NCI-H146 treated with DMSO at 0.1 percent for 48 hours (cell line): Measurements from ENCODE around the gene TAOK2.
"Not testable (repeated sequence)": the region's sequence is repeated elsewhere in the genome, so short reads cannot be mapped to it uniquely, and the experiment has no call there.

ENCODE experiments used
- DNase-seq: peaks from one replicate; lab custom pipeline; 2025; ENCODE audit not compliant: unreplicated experiment; lab: John Stamatoyannopoulos, UW

The TAOK2 gene

DNA sequence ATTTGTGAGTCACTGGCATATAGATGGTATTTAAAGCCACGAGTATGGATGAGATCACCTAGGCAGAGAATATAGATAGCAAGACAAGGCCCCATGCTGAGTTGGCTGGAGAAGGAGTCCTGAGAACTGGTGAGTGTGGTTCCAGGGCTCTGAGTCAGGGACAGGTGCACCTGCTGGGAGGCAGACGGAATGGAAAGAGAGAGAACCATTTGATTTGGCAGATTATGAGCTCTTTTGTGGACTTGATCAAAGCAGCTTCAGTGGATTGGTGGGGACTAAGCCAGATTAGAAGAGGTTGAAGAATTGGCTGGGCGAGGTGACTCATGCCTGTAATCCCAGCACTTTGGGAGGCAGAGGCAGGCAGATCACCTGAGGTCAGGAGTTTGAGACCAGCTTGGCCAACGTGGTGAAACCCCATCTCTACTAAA, 45.1 kb downstream of the TAOK2 start:
- DNase-seq, result no peak

DNA sequence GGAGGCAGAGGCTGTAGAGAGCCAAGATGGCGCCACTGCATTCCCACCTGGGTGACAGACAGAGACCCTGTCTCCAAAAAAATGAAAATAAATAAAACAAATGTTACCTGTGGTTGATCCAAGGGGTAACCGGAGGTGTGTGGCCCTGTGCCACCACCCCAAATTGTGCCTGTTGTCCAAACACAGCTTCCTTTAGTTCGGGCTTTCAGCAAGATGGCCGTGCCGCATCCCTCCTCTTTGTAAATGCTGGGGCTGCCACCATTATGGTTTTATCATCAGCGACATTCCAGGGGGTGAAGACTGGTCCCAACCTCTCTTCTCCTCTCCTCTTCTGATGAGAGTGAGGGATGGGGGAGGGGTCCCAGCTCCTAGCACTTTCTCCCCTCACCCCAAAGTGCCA, 49.2 kb downstream of the TAOK2 start, which contains the start of gene C16orf92:
C16orf92 (plus strand) TSS at position 312 of the 400 bp plus-strand sequence. CDS start 143 bp downstream, outside the sequence.
- no peak for DNase-seq

DNA sequence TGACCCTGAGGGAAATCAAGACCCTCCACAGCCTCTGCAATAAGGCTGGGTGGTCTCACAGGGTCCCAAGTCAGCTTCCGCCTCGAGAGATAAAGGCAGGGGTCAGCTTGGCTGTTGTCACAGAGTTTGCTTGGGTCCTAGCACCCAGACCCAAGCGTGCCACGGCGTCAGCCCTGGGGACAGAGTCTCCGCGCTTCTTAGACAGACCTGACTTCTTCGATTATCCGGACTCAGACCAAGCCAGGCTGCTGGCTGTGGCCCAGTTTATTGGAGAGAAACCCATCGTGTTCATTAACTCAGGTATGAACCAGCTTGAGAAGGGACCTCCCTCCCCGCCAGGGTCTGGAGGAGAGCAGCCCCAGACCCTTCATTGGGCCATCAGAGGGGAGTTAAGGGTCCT, 49.9 kb downstream of the TAOK2 start:
- no peak for DNase-seq

DNA sequence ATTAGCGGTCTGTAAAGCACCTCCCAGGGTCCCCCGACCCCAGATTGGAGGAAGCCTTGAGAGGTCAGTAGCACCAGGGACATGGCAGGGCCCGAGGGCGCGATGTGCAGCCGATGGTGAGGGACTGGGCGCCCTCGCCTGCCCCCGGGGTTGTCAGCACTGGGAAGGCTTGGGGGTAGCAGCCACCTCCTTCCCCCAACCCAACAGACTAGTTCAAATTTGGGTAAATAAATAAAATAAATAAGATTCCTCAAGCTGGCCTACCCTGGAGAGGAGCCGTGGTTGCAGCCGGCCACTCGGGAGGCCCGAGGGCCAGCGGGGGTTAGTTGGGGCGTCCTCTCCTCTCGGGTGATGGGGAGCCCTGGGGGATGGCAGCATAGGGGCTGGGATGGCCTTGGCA, 50.8 kb downstream of the TAOK2 start:
- no peak for DNase-seq

DNA sequence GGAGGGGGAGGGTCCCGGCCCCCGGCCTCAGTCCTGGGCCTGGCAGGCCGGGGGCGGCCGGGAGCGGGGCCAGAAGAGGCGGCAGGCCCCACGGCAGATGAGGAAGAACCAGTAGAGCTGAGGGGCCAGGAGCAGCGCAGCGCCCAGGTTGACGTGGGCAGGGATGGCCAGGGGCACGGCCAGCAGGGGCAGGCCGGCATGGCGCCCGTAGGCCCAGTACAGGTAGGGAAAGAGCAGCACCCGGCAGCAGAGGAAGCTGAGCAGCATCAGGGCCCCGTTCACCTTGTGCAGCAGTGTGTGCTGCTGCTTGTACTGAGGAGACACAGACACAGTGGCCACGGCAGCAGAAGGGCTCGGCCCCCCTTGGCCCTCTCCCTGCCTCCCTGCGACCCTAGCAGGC, 51.5 kb downstream of the TAOK2 start:
- no peak for DNase-seq

DNA sequence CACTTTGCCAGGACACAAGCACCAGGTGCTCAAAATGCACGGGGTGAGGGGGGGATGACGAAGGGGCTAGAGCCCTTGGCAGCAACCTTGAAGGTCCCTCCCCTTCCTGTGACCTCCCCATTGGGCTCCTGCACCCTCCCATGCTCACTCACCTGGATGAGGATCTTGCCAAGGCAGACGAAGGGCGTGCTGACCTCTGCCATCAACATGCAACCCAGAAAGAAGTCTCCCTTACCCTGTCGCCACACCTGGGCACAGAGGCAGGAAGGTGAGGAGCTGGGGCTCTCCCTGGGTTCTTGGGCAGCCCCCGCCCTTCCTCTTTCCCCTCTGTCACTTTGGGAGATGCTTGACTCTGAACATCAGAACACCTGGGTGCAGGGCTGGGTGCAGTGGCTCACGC, 51.9 kb downstream of the TAOK2 start:
- DNase-seq, result no peak

DNA sequence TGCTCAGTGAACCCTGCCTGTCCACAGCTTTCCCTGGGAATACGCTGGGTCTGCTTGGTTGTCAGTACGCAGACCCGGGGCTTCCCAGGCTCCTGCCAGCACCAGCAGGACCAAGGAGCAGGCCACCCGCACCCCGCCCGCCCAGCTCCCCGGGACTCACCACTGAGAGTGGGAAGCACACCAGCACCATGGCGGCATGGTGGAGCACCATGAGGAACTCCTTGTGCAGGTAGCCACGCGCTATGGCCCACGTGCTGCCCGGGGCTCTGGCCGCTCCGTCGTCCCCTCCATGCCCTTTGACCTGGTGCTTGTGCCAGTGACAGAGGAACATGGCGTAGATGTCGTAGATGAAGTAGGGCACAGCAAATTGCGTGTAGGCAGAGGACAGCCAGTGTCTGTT, 52.8 kb downstream of the TAOK2 start:
- DNase-seq, result no peak

DNA sequence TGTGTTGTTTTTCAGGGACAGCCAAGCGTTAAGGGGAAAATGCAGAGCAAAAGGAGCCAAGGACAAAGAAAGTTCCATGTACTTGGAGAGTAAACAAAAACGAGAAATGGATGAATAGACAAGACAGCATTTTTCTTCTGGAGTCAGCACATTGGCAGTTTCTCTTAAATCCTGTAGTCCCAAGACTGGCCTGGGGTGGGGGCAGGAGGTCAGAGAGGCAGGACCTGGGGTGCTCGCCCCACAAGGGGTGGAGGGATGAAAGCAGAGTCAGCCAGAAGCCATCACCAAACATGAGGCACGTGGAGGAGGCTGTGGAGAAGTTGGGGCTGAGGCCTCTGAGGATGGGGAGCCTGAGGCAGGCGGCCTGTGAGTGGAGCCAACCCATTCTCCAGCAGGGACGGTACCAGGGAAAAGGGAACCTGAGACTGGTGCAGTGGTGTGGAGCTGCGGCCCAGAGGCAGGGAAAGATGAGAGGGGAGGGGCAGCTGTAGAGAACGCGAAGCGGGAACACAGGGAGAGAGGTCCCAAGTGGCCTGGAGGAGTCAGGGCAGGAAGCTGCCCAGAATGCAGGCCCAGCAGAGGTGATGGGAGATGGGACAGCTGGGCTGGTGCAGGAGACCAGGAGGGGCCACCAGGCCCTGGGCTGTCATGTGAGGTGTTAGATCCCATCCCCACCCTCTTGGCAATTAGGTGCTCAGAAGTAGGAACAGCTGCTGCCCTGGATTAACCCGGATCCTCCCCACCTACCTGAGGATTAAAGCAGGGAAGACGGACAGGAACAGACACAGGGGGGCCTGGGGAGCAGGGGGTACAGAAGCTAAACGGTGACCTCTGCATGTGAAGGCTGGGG, 54.1 kb downstream of the TAOK2 start:
- no peak for DNase-seq

DNA sequence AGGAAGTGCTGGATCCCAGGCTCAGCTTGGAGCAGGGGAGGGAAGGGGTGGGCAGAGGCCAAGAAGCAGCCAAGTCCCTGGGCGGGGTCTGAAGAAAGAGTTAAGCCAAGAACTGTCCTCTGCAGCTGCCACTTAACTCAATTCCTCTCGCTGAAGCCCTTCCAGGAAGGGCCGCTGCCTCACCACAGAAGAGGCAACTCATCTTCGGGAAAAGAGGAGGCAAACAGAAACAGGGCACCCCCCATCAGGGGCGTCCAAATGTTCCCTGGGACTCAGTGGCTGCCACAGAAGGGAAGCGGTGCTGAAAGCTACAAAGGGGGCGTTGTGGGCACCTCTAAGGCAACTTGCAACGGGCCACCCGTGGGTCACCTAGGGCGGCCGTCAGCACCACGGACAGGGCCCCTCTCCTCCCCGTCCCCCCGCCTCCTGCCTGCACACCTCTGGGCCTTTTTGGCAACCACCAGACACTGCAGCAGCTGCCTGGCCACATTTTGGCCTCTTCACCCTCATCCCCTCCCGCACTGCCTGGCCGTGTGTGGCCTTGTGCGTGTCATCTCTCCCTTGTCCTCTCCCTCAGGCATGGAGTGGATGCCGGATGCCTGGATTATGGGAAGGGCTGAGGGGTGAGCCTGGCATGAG, 54.9 kb downstream of the TAOK2 start:
- no peak for DNase-seq

DNA sequence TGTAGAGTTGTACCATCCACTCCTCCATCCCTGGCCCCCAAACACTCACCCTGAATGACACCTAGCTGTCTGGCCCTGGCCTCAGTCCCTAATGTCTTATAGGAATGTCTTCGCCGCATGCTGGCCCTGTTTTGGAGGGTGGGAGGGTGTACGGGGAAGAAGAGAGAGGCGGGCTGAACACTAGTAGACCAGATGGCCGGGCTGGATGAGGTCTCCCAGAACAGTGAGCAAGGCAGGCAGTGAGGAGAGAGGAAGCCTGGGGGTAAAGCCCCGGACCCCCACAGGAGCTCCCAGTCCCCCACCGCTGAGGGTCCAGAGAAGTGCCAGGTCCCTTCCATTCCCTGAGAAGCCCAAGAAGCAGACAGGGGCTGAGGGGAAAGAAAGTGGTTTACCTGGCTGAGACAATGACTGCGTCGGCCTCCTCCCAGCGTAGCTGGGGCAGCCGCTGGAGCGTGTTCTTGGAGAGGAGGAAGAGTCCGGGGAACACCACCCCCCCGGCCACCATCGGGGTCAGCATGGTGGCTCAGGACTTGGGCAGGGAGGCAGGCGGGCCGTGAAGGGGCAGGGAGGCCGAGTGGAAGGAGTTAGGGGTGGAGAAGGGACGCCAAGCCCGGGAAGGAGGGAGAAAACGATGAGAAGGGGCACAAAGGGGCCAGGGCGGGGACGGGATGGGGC, 56.5 kb downstream of the TAOK2 start:
- DNase-seq, result no peak

DNA sequence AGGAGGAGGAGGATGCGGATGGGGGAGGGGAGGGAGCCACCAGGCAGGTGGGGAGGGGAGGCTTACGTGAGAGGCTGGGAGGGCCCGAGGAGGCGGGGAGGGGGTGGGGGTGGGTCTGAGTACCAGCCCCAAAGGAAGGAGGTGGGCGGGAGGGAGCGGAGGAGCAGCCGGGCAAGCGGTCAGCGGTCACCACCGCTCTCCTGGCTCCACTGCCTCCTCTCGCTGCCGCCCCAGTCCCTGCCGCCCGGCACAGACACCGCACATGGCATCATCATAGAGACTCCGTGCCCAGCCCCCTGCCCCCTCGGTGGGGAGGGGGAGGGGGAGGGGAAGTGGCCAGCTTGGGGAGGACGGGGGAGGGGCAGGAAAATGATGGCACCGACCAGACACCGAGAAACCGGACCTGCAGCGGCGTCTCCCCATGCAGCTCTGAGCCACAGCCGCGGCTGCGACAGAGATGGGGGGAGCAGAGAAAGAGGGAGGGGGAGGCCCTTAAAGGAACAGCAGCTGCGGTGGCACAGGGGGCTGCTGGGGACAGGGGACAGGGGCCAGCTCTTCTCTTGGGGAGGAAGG, 57.3 kb downstream of the TAOK2 start, which contains the start of gene TLCD3B:
TLCD3B (minus strand) TSS at position 431 of the 573 bp plus-strand sequence. CDS start 744 bp downstream, outside the sequence.
- peak; percentile 53 for DNase-seq

DNA sequence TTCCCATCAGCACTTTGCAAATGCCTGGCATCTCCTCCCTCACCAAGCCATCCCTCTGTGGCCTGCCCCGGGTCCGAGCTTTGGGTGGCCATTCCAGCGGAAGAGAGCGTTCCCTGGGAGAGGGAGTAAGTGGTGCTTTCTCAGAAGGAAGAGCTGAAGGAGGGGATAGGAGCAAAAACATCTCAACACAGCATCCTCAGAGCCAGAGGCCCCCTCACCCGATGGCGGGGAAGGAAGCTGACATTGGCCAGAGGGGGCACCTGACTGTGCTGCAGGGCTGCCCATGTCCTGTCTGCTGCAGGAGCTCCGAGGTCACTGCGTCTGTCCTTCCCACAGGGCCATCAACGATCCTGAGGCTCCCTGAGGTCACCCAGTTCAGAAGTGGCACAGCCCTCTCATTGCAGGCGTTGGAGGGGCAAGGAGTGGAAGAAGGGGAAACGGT, 57.8 kb downstream of the TAOK2 start:
- no peak for DNase-seq

DNA sequence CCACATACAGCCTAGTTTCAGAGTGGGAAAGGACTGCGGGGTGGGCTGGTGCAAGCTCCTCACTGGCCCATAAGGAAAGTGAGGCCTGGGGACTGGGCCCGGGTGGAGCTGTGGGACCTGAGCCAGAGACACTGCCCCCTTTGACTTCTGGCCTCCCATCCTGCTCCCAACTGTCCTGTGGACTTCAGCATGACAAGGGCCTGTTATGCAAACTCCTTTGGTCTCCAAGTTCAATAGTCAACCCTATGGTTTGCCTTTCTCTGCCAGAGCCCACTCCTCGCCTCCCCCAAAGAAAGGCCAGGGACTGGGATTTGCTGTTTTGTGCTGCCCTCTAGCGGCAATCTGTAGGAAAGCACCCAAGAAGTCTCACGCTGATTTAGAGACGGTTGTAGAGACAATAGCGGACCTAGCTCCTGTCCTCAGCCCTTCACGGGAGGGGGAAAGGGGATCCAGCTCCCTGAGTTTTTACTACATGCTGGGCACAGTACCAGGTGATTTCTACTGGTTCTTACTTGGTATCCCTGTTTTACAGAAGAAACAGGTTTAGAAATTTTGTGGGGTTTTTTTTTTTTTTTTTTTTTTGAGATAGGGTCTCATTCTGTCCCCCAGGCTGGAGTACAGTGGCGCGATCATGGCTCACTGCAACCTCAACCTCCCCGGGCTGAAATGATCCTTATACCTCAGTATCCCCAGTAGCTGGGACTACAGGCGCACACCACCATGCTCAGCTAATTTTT, 58.6 kb downstream of the TAOK2 start:
- peak; percentile 78 for DNase-seq

DNA sequence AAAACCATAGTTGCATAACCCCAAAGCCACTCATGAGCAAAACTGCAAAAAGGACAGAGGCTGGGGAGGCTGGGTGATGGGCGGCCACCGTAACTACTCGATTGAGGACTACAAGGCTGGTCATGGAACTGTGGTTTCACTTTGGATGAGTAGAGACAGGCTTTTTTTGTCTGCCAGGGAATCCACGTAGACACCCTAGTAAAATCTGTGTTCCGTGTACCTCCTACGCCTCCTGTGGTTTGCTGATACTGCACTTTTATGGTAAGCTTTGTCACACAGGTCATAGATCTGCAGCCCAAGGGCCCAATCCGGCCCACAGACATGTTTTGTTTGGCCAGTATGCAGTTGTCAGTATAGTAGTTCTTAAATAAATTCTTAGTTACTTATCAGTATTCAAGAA, 59.6 kb downstream of the TAOK2 start:
- DNase-seq, result no peak

DNA sequence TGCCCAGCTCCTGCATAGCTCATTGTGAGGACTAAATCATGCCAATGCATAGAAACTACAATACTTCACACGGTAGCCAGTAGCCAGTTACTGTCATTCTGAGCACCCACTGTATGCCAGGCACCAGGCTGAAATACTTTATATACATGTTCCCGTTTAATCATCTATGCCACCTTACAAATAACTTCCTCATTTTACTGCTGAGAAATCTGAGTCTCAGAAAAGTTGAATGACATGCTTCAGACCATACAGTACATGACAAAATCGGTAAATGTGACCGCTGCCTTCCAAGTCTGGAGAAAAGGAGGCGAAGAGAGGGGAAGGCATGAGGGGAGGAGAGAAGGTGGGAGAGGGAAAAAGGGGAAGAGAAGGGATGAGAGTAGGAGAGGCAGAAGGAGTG, 66.6 kb downstream of the TAOK2 start:
- no peak for DNase-seq

DNA sequence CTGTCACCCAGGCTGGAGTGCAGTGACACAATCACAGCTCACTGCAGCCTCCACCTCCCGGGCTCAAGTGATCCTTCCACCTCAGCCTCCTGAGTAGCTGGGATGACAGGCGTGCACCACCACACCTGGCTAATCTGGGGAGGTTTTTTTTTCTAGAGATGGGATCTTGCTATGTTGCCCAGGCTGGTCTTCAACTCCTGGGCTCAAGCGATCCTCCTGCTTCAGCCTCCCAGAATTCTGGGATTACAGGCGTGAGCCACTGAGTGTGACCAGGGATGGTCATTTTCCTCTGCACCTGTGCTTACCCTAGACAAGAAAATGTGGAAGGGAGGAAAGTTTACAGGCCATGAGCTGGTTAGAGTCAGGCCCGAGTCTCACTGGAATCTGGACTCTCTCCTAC, 67.0 kb downstream of the TAOK2 start:
- not testable (repeated sequence) for DNase-seq

DNA sequence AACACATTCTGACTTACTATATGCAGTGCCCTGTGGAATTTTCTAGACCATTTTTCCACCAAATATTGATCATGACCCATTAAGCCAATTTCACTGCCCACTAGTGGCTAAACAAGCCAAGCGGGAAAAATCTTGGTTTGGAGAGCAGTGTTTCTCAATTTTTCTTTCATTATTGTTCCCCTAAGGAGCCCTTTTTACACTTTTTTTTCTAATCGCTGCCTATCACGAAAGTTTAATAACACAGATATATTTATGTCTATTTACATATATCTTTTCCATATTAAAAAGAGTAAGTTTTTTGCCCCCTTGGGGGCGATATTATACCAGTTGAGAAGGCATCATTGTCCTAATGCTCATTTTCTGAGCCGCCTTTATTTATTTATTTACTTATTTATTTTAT, 68.2 kb downstream of the TAOK2 start:
- no peak for DNase-seq
